Endothelial cell of umbilical vein (primary cell): Measurements from ENCODE around the gene KIAA1671. TPM values are rescaled to one million over a fixed set of nuclear protein-coding genes. Genes with fewer than 3 reads are reported as not detected.
A peak's percentile ranks its signal among the peaks of the same experiment; 100 is the strongest.

Experiments
- BruUV-seq: library from RNA; stranded (reverse); fragments of 400-500 nt; replicated peaks from 2 replicates; lab custom pipeline; 2021; lab: Mats Ljungman, UMichigan
- CTCF ChIA-PET: fragments of 300-600, 350-600 bp; sonication (Branson Sonifier 250); formaldehyde crosslinking; loops from one replicate; lab custom pipeline; 2021; ENCODE audit warnings: antibody characterized with exemption, inconsistent platforms; lab: Charles Lee
- POLR2A ChIA-PET: fragments of 300-600, 350-600 bp; sonication (Branson Sonifier 250); formaldehyde crosslinking; loops from one replicate; lab custom pipeline; 2021; ENCODE audit warnings: antibody characterized with exemption, inconsistent platforms; lab: Charles Lee
- DNase-seq: peaks from one replicate; pipeline ENCODE4 v3.0.0-alpha.2; 2011; ENCODE audit warnings: low read depth, low spot score
- FAIRE-seq: peaks from 2 replicates; lab custom pipeline; 2011; peaks lifted over from hg19 to GRCh38; lab: Jason Lieb, UNC
- H2AFZ ChIP-seq: 2 replicates; pipeline ENCODE4 v1.6.0; 2012; ENCODE audit warnings: low read depth, low read length, control low read depth, inconsistent platforms
- H3K27ac ChIP-seq: 2 replicates; pipeline ENCODE4 v1.5.1; 2011; ENCODE audit warnings: low read depth, mild to moderate bottlenecking, control low read depth, low read length, moderate library complexity; ENCODE audit not compliant: insufficient read depth
- H3K27me3 ChIP-seq, 2 experiments: 2 replicates each; pipeline versions ENCODE4 v1.6.0 to v1.6.1; 2011; ENCODE audit warnings: low read length in 2 of 2, mixed read lengths in 1 of 2; ENCODE audit not compliant: control insufficient read depth in 2 of 2, insufficient read depth in 2 of 2
- H3K36me3 ChIP-seq, 2 experiments: 2 replicates in 1 of 2; 3 replicates in 1 of 2; pipeline ENCODE4 v1.5.1; 2011; ENCODE audit warnings: low read length in 2 of 2, mild to moderate bottlenecking in 1 of 2, moderate library complexity in 1 of 2; ENCODE audit not compliant: control insufficient read depth in 2 of 2, insufficient read depth in 2 of 2; ENCODE audit errors: extremely low read depth in 1 of 2
- H3K4me1 ChIP-seq: 3 replicates; pipeline ENCODE4 v1.5.1; 2011; ENCODE audit warnings: mild to moderate bottlenecking, low read length; ENCODE audit not compliant: control insufficient read depth, insufficient read depth; ENCODE audit errors: extremely low read depth
- H3K4me2 ChIP-seq: 2 replicates; pipeline ENCODE4 v1.6.1; 2011; ENCODE audit warnings: low read length, control low read depth, mixed read lengths; ENCODE audit not compliant: insufficient read depth
- H3K4me3 ChIP-seq, 3 experiments: fragments of 200-600 bp in 1 of 3; sonication (generic), shearing (Covaris generic) in 1 of 3; replicated peaks in 1 of 3; 2 replicates each; pipeline ENCODE4 v1.5.1; 2011 to 2016; ENCODE audit warnings: control low read depth in 3 of 3, low read length in 3 of 3, mild to moderate bottlenecking in 2 of 3, inconsistent platforms in 1 of 3, low read depth in 1 of 3, moderate library complexity in 1 of 3; ENCODE audit not compliant: insufficient read depth in 1 of 3
- H3K79me2 ChIP-seq: 2 replicates; pipeline ENCODE4 v1.6.0; 2012; ENCODE audit warnings: low read length, inconsistent platforms; ENCODE audit not compliant: control insufficient read depth, insufficient read depth
- H3K9ac ChIP-seq: replicated peaks from 2 replicates; pipeline ENCODE3; 2011; ENCODE audit warnings: low read length, control low read depth; ENCODE audit not compliant: insufficient read depth; ENCODE audit errors: extremely low read depth
- H3K9me1 ChIP-seq: replicated peaks from 3 replicates; pipeline ENCODE4 v1.6.0; 2011; ENCODE audit warnings: mild to moderate bottlenecking, low read length; ENCODE audit not compliant: control insufficient read depth, insufficient read depth; ENCODE audit errors: extremely low read depth
- H3K9me3 ChIP-seq: replicated peaks from 2 replicates; pipeline ENCODE4 v1.5.1; 2012; ENCODE audit warnings: low read length, inconsistent platforms; ENCODE audit not compliant: control insufficient read depth, insufficient read depth
- H4K20me1 ChIP-seq: replicated peaks from 2 replicates; pipeline ENCODE3; 2011; ENCODE audit warnings: mild to moderate bottlenecking, low read length; ENCODE audit not compliant: control insufficient read depth, insufficient read depth; ENCODE audit errors: extremely low read depth
- CTCF ChIP-seq, 2 donors: IDR thresholded peaks; 1 replicate in 1 of 2; 2 replicates in 1 of 2; pipeline ENCODE4 v1.5.1; 2011; ENCODE audit warnings: low read length in 2 of 2, mild to moderate bottlenecking in 2 of 2, moderate library complexity in 2 of 2, control low read depth in 1 of 2, inconsistent platforms in 1 of 2, low read depth in 1 of 2; ENCODE audit not compliant: insufficient read depth in 1 of 2; ENCODE audit errors: extremely low read depth in 1 of 2
- EZH2 ChIP-seq: IDR thresholded peaks from 2 replicates; pipeline ENCODE4 v1.6.1; 2012; ENCODE audit warnings: borderline replicate concordance, low read depth, mild to moderate bottlenecking, moderate library complexity, low read length, inconsistent platforms; ENCODE audit not compliant: severe bottlenecking
- FOS ChIP-seq: IDR thresholded peaks from 2 replicates; pipeline ENCODE4 v1.6.1; 2011; ENCODE audit warnings: mild to moderate bottlenecking, low read length, moderate library complexity, borderline replicate concordance; ENCODE audit not compliant: insufficient read depth
- GATA2 ChIP-seq: IDR thresholded peaks from 2 replicates; pipeline ENCODE4 v1.7.0; 2011; ENCODE audit warnings: low read depth, mild to moderate bottlenecking, moderate library complexity, mixed read lengths, low read length; ENCODE audit not compliant: insufficient read length, insufficient read depth
- JUN ChIP-seq: IDR thresholded peaks from 2 replicates; pipeline ENCODE4 v1.6.1; 2011; ENCODE audit warnings: borderline replicate concordance, low read depth; ENCODE audit not compliant: insufficient read length, insufficient read depth
- MAX ChIP-seq: IDR thresholded peaks from 2 replicates; pipeline ENCODE4 v1.6.1; 2011; ENCODE audit not compliant: insufficient read depth, insufficient read length
- MYC ChIP-seq: IDR thresholded peaks from one replicate; pipeline ENCODE4 v1.6.1; 2011; ENCODE audit warnings: mild to moderate bottlenecking, low read depth, low read length
- POLR2A ChIP-seq: IDR thresholded peaks from 2 replicates; pipeline ENCODE4 v1.6.1; 2012; ENCODE audit warnings: low read depth, mild to moderate bottlenecking, control low read depth, low read length
- POLR2AphosphoS5 ChIP-seq: IDR thresholded peaks from 2 replicates; pipeline ENCODE4 v1.6.1; 2012; ENCODE audit warnings: low read depth, mild to moderate bottlenecking, control low read depth, low read length, moderate library complexity; ENCODE audit not compliant: insufficient read depth
- dilution Hi-C: fragments of 300-500 bp; cut with MboI; formaldehyde crosslinking; loops from one replicate; pipeline ENCODE4 v1.15.0; 2019; ENCODE audit warnings: low sequenced_read_pairs; ENCODE audit not compliant: extremely low pct_ligation_motif_present
- intact Hi-C: fragments of 100-400 bp; cut with micrococcal nuclease; formaldehyde crosslinking; loops from one replicate; pipeline ENCODE4 v1.10.0; 2022
- polyA plus RNA-seq, 4 experiments: library from polyadenylated mRNA; depleted of rRNA in 3 of 4; stranded (reverse) in 3 of 4; unstranded in 1 of 4; fragments of >200 nt; gene quantifications; 2 replicates each; pipeline versions ENCODE4 v1.2.1 to v1.2.3, GENCODE V29; 2011 to 2012; ENCODE audit warnings: missing spikeins in 1 of 4
- total RNA-seq: library from RNA; stranded (reverse); gene quantifications from 2 replicates; pipeline ENCODE4 v1.2.3, GENCODE V29; 2021

Gene KIAA1671
- total and polyA plus RNA-seq, 2 donors (not counting 3 experiments of a cell fraction or from before 2014, with no cell fraction given) = 23.1 to 85.1 TPM

GRCh38 chr22:24976442-24977218 lies 24.1 kb downstream of the KIAA1671 start:
- Histone ChIP-seq H3K4me3 (no peak overlapping the region), H4K20me1 (no peaks in the 10 kb centered on the region), H3K4me2 (no peak overlapping the region), H3K4me1 (peaks cover 16% of the 10 kb centered on the region), H3K9me3 (no peaks in the 10 kb centered on the region), H3K9me1 (no peaks in the 10 kb centered on the region), H3K9ac (no peak overlapping the region), H2AFZ (no peak overlapping the region), H3K27ac (no peak overlapping the region), H3K36me3 (peaks cover 0 to 1% of the 10 kb centered on the region in 2 experiments), H3K79me2 (peaks cover 41% of the 10 kb centered on the region), H3K27me3 (no peaks in the 10 kb centered on the region)
- BruUV-seq = no TSS peak
- no peak for FAIRE-seq
- dilution Hi-C loops = no loop called here
- intact Hi-C loops = no loop called here
- ChIA-PET POLR2A (no interaction called here), CTCF (interaction anchor here (0.8 to 2.1 kb wide), 6 partner anchors 11 to 74 kb away, joined by 3 to 8 read pairs (median 5); no protein-coding TSS in a partner anchor)
- TF ChIP-seq FOS (no peak), POLR2AphosphoS5 (no peak), EZH2 (no peak)
- DNase-seq = no peak

- H3K4me3 ChIP-seq = no peak overlapping the region
- H3K4me1 ChIP-seq = peaks cover 23% of the 10 kb centered on the region
- CTCF ChIA-PET = interaction anchor here (1.0 to 1.8 kb wide), 3 partner anchors 12 to 73 kb away, joined by 3 to 5 read pairs (median 5); no protein-coding TSS in a partner anchor
- no TSS peak for BruUV-seq
- no peaks in the 10 kb centered on the region for H3K27me3 ChIP-seq
- H3K9me1 ChIP-seq = no peaks in the 10 kb centered on the region
- H4K20me1 ChIP-seq = no peaks in the 10 kb centered on the region
- intact Hi-C loops (no loop called here), dilution Hi-C loops (no loop called here)
- H3K36me3 ChIP-seq = peaks cover 0 to 1% of the 10 kb centered on the region in 2 experiments
- H2AFZ ChIP-seq = peak overlapping the region; percentile 42
- peak; percentile 59 for FAIRE-seq
- peaks cover 36% of the 10 kb centered on the region for H3K79me2 ChIP-seq
- DNase-seq = no peak
- peak overlapping the region; percentile 15 for H3K27ac ChIP-seq
- H3K9me3 ChIP-seq = no peaks in the 10 kb centered on the region
- TF ChIP-seq JUN = no peak
- TF ChIP-seq FOS = no peak
- TF ChIP-seq MYC = no peak
- TF ChIP-seq EZH2 = no peak
- TF ChIP-seq MAX = no peak
- TF ChIP-seq GATA2 = no peak
- TF ChIP-seq CTCF (IDR thresholded peaks at IDR 0.05; ENCODE audit: extremely low read depth in 1 of 2, insufficient read depth in 1 of 2, low read depth in 1 of 2, low read length in 2 of 2) = no peak
- TF ChIP-seq POLR2A = no peak
- TF ChIP-seq POLR2AphosphoS5 = no peak
- POLR2A ChIA-PET = no interaction called here
- H3K9ac ChIP-seq = no peak overlapping the region
- H3K4me2 ChIP-seq = no peak overlapping the region
Observed at GRCh38 chr22:24977370-24978221, 25.1 kb downstream of the KIAA1671 start.
